ENCODE measurements around the gene DERL3. TPM values are rescaled to one million over a fixed set of nuclear protein-coding genes. Genes with fewer than 3 reads are reported as not detected.

DERL3 gene
- total and polyA plus RNA-seq, 12 donors = 0.36 to 4.3 (median 2.6) TPM; not detected in 1

DNA sequence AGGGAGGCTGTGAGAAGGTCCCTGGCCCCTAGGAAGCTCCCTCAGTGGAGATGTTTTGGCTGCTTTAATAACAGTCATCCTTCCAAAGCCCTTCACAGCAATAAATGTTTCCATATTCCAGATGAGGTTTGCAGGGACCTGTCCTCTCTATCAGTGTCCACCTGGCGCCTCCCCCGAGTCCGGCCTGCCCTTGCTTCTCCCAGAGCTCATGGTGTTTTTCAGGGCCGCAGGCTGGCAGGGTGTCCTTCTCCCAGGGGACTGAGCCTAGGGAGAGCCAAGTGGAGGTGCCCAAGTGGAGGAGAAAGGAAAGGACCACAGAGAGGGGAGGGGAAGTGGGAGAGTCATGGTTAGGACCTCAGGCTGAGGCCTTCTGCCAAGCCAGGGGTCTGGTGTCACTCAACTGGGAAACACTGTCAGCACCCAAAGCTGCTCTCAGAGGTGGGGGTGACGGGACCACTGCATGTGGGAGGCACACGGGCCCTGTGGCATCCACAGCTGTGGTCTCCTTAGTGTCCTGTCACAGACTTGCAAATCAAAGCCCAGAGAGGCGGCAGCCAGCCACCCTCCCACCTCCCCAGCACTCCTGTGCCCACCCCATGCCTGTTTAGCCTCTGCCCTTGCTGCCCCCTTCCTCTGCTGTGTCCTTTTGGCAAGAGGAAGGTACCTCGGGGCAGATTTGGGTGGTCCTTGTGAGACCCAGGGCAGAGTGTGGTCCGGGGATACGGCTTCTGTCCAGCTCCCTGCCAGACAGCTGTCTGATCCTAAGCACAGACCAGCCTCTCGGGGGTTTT is 6.4 kb downstream of the DERL3 start:
- intact Hi-C loops (cut with DNase I) = no loop called here
- peaks cover 0 to 42% of the 10 kb centered on the region in 2 donors for H3K36me3 ChIP-seq (replicated peaks in 1 of 2)
- H3K27ac ChIP-seq = no peak overlapping the region
- peaks cover 0 to 11% of the 10 kb centered on the region in 2 donors for H3K4me1 ChIP-seq (replicated peaks in 1 of 2)
- H3K9me3 ChIP-seq (replicated peaks in 1 of 3) = no peaks in the 10 kb centered on the region
- H3K4me3 ChIP-seq = no peak overlapping the region
- WGBS, 4 donors = 70 to 76% (median 72%) methylated on average over 10 to 11 of the region's 11 CpGs
- TF ChIP-seq, protein P1, sequence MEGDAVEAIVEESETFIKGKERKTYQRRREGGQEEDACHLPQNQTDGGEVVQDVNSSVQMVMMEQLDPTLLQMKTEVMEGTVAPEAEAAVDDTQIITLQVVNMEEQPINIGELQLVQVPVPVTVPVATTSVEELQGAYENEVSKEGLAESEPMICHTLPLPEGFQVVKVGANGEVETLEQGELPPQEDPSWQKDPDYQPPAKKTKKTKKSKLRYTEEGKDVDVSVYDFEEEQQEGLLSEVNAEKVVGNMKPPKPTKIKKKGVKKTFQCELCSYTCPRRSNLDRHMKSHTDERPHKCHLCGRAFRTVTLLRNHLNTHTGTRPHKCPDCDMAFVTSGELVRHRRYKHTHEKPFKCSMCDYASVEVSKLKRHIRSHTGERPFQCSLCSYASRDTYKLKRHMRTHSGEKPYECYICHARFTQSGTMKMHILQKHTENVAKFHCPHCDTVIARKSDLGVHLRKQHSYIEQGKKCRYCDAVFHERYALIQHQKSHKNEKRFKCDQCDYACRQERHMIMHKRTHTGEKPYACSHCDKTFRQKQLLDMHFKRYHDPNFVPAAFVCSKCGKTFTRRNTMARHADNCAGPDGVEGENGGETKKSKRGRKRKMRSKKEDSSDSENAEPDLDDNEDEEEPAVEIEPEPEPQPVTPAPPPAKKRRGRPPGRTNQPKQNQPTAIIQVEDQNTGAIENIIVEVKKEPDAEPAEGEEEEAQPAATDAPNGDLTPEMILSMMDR (IDR thresholded peaks at IDR 0.05) = no peak
- TF ChIP-seq POLR2A (IDR thresholded peaks at IDR 0.05) = no peak
- DNase-seq = peak in 2 of 7 donors; percentile 9 to 15
- no peaks in the 10 kb centered on the region for H3K27me3 ChIP-seq

DNA sequence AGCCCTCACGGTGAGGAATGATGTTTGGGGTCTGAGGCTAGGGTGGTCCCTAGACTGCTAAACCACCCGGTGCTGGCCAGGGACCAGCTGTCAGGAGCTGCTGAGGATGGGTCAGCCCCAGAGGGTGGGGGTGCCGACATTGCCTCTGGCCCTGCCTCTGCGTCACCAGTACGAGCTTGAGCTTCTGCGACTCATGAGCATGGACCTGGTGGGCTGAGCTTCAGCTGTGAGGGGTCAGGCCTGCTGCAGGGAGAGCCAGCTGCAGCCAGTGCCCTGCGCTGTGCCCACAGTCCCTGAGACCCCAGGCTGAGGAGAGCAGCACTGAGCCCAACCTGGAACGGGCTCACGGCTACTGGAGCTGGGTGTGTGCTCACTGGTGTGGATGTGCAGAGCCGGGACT is 7.0 kb downstream of the DERL3 start:
- Histone ChIP-seq H3K36me3 (replicated peaks in 1 of 2) (peaks cover 0 to 48% of the 10 kb centered on the region in 2 donors), H3K27ac (no peak overlapping the region), H3K4me3 (no peak overlapping the region), H3K9me3 (replicated peaks in 1 of 3) (no peaks in the 10 kb centered on the region), H3K27me3 (no peaks in the 10 kb centered on the region), H3K4me1 (replicated peaks in 1 of 2) (peaks cover 0 to 16% of the 10 kb centered on the region in 2 donors)
- DNase-seq = peak in 1 of 7 donors; percentile 11
- TF ChIP-seq, protein P1 (IDR thresholded peaks at IDR 0.05) = no peak
- TF ChIP-seq POLR2A (IDR thresholded peaks at IDR 0.05) = no peak
- intact Hi-C loops (cut with DNase I) = no loop called here
- whole genome bisulfite sequencing, 4 donors = 76 to 89% (median 79%) methylated on average over 3 to 10 of the region's 10 CpGs

DNA sequence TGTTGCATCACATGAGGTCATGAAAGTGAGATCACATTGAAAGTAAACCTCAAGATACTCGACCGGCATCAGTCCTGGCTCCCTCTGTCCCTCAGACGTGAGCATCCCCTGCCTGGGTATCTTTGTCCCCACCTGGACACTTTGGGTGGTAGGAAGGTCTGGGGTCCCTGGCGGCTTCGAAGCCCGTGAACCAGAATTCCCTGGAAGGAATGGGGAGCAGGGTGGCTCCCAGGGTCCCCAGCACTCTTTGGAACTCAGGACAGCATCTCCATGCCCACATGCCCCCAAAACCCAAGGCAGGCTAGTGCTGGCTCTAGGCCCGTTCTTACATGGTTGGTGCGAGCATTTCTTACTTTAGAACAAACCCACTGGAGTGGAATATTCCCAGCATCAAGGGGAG is 7.5 kb downstream of the DERL3 start:
- H3K27ac ChIP-seq = no peak overlapping the region
- H3K27me3 ChIP-seq = no peaks in the 10 kb centered on the region
- 86 to 91% (median 90%) methylated on average over 8 of the region's 8 CpGs for WGBS, 4 donors
- no peaks in the 10 kb centered on the region for H3K9me3 ChIP-seq (replicated peaks in 1 of 3)
- no peak overlapping the region for H3K4me3 ChIP-seq
- peaks cover 0 to 20% of the 10 kb centered on the region in 2 donors for H3K4me1 ChIP-seq (replicated peaks in 1 of 2)
- intact Hi-C loops (cut with DNase I) = no loop called here
- H3K36me3 ChIP-seq (replicated peaks in 1 of 2) = peaks cover 0 to 54% of the 10 kb centered on the region in 2 donors
- peak in 1 of 7 donors; percentile 9 for DNase-seq
- no peak for TF ChIP-seq POLR2A (IDR thresholded peaks at IDR 0.05)
- TF ChIP-seq, protein P1 (IDR thresholded peaks at IDR 0.05) = no peak

DNA sequence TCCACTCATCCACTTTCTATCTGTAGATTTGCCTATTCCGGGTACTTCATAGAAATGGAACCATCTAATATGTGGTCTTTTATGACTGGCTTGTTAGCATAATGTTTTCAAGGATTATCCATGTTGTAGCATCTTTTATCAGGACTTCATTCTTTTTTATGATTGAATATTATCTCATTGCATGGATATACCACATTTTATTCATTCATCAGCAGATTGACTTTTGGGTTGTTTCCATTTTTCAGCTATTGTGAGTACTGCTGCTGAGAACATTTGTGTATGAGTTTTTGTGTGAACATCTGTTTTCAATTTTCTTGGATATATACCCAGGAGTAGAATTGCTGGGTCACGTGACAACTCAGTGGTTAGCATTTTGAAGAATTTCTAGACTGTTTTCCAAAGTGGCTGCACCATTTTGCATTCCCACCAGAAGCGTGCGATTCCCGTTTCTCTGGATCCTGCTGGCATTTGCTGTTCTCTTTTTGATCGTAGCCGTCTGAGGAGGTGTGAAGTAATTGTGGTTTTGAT is 8.9 kb downstream of the DERL3 start:
- Histone ChIP-seq H3K9me3 (replicated peaks in 1 of 3) (no peaks in the 10 kb centered on the region), H3K27me3 (no peaks in the 10 kb centered on the region), H3K36me3 (replicated peaks in 1 of 2) (peaks cover 0 to 59% of the 10 kb centered on the region in 2 donors), H3K4me1 (replicated peaks in 1 of 2) (peaks cover 0 to 26% of the 10 kb centered on the region in 2 donors), H3K27ac (peak overlapping the region in 1 of 5 donors; percentile 45), H3K4me3 (no peak overlapping the region)
- intact Hi-C loops (cut with DNase I) = no loop called here
- 86 to 94% (median 89%) methylated on average over 7 of the region's 7 CpGs for WGBS, 4 donors
- no peak for DNase-seq
- TF ChIP-seq POLR2A (IDR thresholded peaks at IDR 0.05) = no peak
- TF ChIP-seq, protein P1 (IDR thresholded peaks at IDR 0.05) = no peak

Data from adrenal gland (tissue), 12 donors.